Caco-2 (cell line): ENCODE measurements around the gene ILDR1. TPM values are rescaled to one million over a fixed set of nuclear protein-coding genes. Genes with fewer than 3 reads are reported as not detected.

Experiments used
- BruUV-seq: library from RNA; stranded (reverse); fragments of 400-500 nt; replicated peaks from 2 replicates; lab custom pipeline; 2021; lab: Mats Ljungman, UMichigan
- CTCF ChIA-PET: fragments of 300-600 bp; sonication (Branson Sonifier 250); formaldehyde crosslinking; loops from one replicate; lab custom pipeline; 2022; ENCODE audit warnings: antibody characterized with exemption; lab: Charles Lee
- POLR2A ChIA-PET: fragments of 300-600 bp; sonication (Branson Sonifier 250); formaldehyde crosslinking; loops from one replicate; lab custom pipeline; 2022; ENCODE audit warnings: antibody characterized with exemption; lab: Charles Lee
- DNase-seq, 2 experiments: peaks; one replicate each; pipeline versions ENCODE4 v3.0.0 to v3.0.0-alpha.2; 2020 to 2022
- H3K27me3 ChIP-seq: replicated peaks from 2 replicates; pipeline ENCODE4 v1.6.0; 2011; ENCODE audit warnings: low read length; ENCODE audit not compliant: control insufficient read depth, insufficient read depth
- H3K36me3 ChIP-seq: 2 replicates; pipeline ENCODE4 v1.5.1; 2011; ENCODE audit warnings: low read length; ENCODE audit not compliant: control insufficient read depth, insufficient read depth
- H3K4me1 ChIP-seq: fragments of 250-450 bp; sonication (Bioruptor Pico); 2 replicates; pipeline ENCODE4 v1.5.1; 2020; ENCODE audit warnings: mild to moderate bottlenecking
- H3K4me3 ChIP-seq: 2 replicates; pipeline ENCODE4 v1.5.1; 2011; ENCODE audit warnings: low read depth, mild to moderate bottlenecking, control low read depth, low read length
- H3K9me3 ChIP-seq: fragments of 250-450 bp; sonication (Bioruptor Pico); 2 replicates; pipeline ENCODE4 v1.5.1; 2020; ENCODE audit warnings: mild to moderate bottlenecking, moderate library complexity
- H3K27ac Mint-ChIP-seq: one replicate; pipeline ENCODE4 v1.8.0; 2022; ENCODE audit warnings: mixed read lengths; ENCODE audit not compliant: unreplicated experiment
- H3K27me3 Mint-ChIP-seq: one replicate; pipeline ENCODE4 v1.8.0; 2022; ENCODE audit warnings: mixed read lengths; ENCODE audit not compliant: insufficient read depth, unreplicated experiment
- H3K36me3 Mint-ChIP-seq: one replicate; pipeline ENCODE4 v1.8.0; 2022; ENCODE audit warnings: mild to moderate bottlenecking, mixed read lengths; ENCODE audit not compliant: insufficient read depth, unreplicated experiment
- H3K4me1 Mint-ChIP-seq: one replicate; pipeline ENCODE4 v1.8.0; 2022; ENCODE audit warnings: low read depth, mixed read lengths; ENCODE audit not compliant: unreplicated experiment
- H3K4me3 Mint-ChIP-seq: one replicate; pipeline ENCODE4 v1.8.0; 2022; ENCODE audit warnings: mild to moderate bottlenecking, moderate library complexity, mixed read lengths; ENCODE audit not compliant: unreplicated experiment
- H3K9me3 Mint-ChIP-seq: one replicate; pipeline ENCODE4 v1.8.0; 2022; ENCODE audit warnings: mixed read lengths; ENCODE audit not compliant: unreplicated experiment
- intact Hi-C: fragments of 100-400 bp; cut with micrococcal nuclease; formaldehyde crosslinking; loops from one replicate; pipeline ENCODE4 v1.10.0; 2022; ENCODE audit not compliant: unreplicated experiment
- total RNA-seq: library from RNA; stranded (reverse); gene quantifications from 2 replicates; pipeline ENCODE4 v1.2.3, GENCODE V29; 2022
- TF ChIP-seq, protein P1 (sequence below), 2 experiments: fragments of 200-600 bp in 1 of 2; IDR thresholded peaks; 1 replicate in 1 of 2; 2 replicates in 1 of 2; pipeline versions ENCODE4 v1.5.1 to v1.8.0; 2011 to 2022; ENCODE audit warnings: antibody characterized with exemption in 1 of 2, control low read depth in 1 of 2, inconsistent platforms in 1 of 2, low read depth in 1 of 2, low read length in 1 of 2, mild to moderate bottlenecking in 1 of 2, moderate library complexity in 1 of 2; ENCODE audit not compliant: insufficient read depth in 1 of 2, severe bottlenecking in 1 of 2, unreplicated experiment in 1 of 2

ILDR1 gene
- total RNA-seq, 1 experiment from 2014 or later: 0.25 TPM

DNA sequence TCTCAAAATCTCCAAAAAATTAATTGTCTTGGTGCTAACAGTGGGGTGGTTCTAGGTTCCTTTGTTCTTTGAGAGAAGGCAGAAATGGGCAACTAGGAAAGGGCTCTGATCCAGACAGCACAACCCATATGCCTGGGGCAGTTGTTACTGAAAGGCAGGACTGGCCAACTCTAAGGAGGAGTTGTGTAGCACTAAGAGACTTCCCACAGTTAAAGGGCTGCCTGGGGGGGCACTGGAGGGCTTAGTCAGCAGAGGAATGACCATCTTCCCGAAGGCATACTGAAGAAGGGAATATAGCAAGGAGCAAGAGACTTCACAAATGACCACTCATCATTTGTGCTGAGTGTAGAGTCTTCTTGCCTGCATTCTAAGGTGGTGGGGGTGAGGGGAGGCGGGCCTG, 15.8 kb downstream of the ILDR1 start:
- Mint-ChIP-seq H3K4me1 (peaks cover 13% of the 10 kb centered on the region), H3K27ac (no peak overlapping the region), H3K36me3 (no peaks in the 10 kb centered on the region), H3K27me3 (peaks cover 3% of the 10 kb centered on the region), H3K4me3 (no peak overlapping the region), H3K9me3 (no peaks in the 10 kb centered on the region)
- intact Hi-C loops: no loop called here
- DNase-seq: no peak
- POLR2A ChIA-PET: no interaction called here
- Histone ChIP-seq H3K36me3 (no peaks in the 10 kb centered on the region), H3K4me3 (no peak overlapping the region), H3K27me3 (no peaks in the 10 kb centered on the region), H3K4me1 (peaks cover 4% of the 10 kb centered on the region; the same call in 1 of the 2 replicates), H3K9me3 (no peaks in the 10 kb centered on the region)
- no TSS peak for BruUV-seq
- TF ChIP-seq, protein P1, sequence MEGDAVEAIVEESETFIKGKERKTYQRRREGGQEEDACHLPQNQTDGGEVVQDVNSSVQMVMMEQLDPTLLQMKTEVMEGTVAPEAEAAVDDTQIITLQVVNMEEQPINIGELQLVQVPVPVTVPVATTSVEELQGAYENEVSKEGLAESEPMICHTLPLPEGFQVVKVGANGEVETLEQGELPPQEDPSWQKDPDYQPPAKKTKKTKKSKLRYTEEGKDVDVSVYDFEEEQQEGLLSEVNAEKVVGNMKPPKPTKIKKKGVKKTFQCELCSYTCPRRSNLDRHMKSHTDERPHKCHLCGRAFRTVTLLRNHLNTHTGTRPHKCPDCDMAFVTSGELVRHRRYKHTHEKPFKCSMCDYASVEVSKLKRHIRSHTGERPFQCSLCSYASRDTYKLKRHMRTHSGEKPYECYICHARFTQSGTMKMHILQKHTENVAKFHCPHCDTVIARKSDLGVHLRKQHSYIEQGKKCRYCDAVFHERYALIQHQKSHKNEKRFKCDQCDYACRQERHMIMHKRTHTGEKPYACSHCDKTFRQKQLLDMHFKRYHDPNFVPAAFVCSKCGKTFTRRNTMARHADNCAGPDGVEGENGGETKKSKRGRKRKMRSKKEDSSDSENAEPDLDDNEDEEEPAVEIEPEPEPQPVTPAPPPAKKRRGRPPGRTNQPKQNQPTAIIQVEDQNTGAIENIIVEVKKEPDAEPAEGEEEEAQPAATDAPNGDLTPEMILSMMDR (IDR thresholded peaks at IDR 0.05; ENCODE audit: insufficient read depth in 1 of 2, low read depth in 1 of 2, low read length in 1 of 2, severe bottlenecking in 1 of 2, unreplicated experiment in 1 of 2): no peak
- CTCF ChIA-PET: no interaction called here

DNA sequence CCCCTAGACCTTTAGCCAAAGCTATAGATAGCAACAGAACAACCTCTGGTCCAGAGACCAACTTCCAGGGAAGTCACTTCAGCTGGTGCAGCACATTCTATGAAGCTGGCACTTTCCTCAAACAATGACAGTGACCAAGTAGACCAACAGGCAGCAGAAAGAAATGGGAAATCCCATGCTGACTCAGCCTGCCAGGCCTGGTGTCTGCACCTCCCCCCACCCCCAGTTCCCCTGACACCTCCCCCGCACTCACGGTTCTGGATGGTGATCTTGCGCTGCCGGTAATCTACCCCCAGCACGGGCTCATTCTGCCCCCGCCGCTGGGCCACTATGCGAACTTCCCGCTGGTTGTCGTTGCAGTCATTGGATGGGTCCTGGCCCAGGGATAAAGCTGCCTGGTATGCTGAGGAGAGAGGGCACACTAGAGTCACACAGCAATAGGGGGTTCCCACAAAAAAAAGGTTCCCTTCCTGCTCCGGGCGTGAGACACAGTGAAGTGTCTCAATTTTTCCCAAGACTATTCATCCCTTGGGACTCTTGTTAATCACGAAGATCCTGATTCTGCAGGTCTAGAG, 17.0 kb downstream of the ILDR1 start:
- ChIA-PET POLR2A (no interaction called here), CTCF (no interaction called here)
- H3K9me3 Mint-ChIP-seq: no peaks in the 10 kb centered on the region
- Histone ChIP-seq H3K36me3 (no peaks in the 10 kb centered on the region), H3K4me1 (peaks cover 10% of the 10 kb centered on the region; the same call in 1 of the 2 replicates), H3K9me3 (no peaks in the 10 kb centered on the region), H3K4me3 (no peak overlapping the region), H3K27me3 (no peaks in the 10 kb centered on the region)
- H3K27ac Mint-ChIP-seq: no peak overlapping the region
- no peak for DNase-seq
- TF ChIP-seq, protein P1 (IDR thresholded peaks at IDR 0.05; ENCODE audit: insufficient read depth in 1 of 2, low read depth in 1 of 2, low read length in 1 of 2, severe bottlenecking in 1 of 2, unreplicated experiment in 1 of 2): no peak
- BruUV-seq: no TSS peak
- H3K36me3 Mint-ChIP-seq: no peaks in the 10 kb centered on the region
- H3K27me3 Mint-ChIP-seq: peaks cover 3% of the 10 kb centered on the region
- peaks cover 13% of the 10 kb centered on the region for H3K4me1 Mint-ChIP-seq
- H3K4me3 Mint-ChIP-seq: no peak overlapping the region
- intact Hi-C loops: no loop called here

DNA sequence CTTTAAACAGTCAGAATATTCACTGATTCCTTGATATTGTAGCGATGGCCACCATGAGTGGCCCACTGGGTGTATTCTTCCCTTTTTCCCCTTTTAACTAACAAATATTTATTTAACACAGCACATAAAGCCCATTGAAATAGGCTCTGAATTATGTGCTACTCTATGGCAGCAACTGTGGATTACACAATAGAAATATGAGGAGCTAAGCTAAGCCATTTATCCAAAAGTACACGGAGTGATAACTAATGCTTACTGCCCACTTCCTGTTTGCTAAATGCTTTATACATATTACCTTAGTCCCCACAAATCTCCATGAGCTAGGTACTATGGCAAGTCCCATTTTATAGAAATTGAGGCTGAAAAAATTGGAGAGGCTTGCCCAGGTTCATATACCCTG, 17.9 kb downstream of the ILDR1 start:
- no peak for DNase-seq
- H3K4me3 Mint-ChIP-seq: no peak overlapping the region
- H3K27ac Mint-ChIP-seq: no peak overlapping the region
- no peak overlapping the region for H3K4me3 ChIP-seq
- no TSS peak for BruUV-seq
- H3K4me1 Mint-ChIP-seq: peaks cover 13% of the 10 kb centered on the region
- no peaks in the 10 kb centered on the region for H3K27me3 Mint-ChIP-seq
- intact Hi-C loops: no loop called here
- no peaks in the 10 kb centered on the region for H3K9me3 ChIP-seq
- H3K36me3 Mint-ChIP-seq: no peaks in the 10 kb centered on the region
- ChIA-PET CTCF (no interaction called here), POLR2A (no interaction called here)
- TF ChIP-seq, protein P1 (IDR thresholded peaks at IDR 0.05; ENCODE audit: insufficient read depth in 1 of 2, low read depth in 1 of 2, low read length in 1 of 2, severe bottlenecking in 1 of 2, unreplicated experiment in 1 of 2): no peak
- H3K27me3 ChIP-seq: no peaks in the 10 kb centered on the region
- no peaks in the 10 kb centered on the region for H3K9me3 Mint-ChIP-seq
- H3K36me3 ChIP-seq: no peaks in the 10 kb centered on the region
- H3K4me1 ChIP-seq: peaks cover 14% of the 10 kb centered on the region
